Stomach (tissue), 4 donors: ENCODE data around the gene UNC5B.

Experiments
- CTCF ChIP-seq, 7 experiments: fragments of 450-650 bp in 4 of 7; fragments of 200-600 bp in 3 of 7; sonication (generic) in 3 of 7; IDR thresholded peaks; one replicate each; pipeline ENCODE4 v1.5.1; 2016 to 2019; ENCODE audit warnings: antibody characterized with exemption in 7 of 7, control low read depth in 2 of 7, mild to moderate bottlenecking in 1 of 7
- POLR2A ChIP-seq, 4 donors: fragments of 450-650 bp; IDR thresholded peaks; one replicate each; pipeline ENCODE4 v1.6.1; 2016; ENCODE audit warnings: antibody characterized with exemption in 4 of 4, control low read depth in 2 of 4, mild to moderate bottlenecking in 1 of 4, moderate library complexity in 1 of 4

DNA sequence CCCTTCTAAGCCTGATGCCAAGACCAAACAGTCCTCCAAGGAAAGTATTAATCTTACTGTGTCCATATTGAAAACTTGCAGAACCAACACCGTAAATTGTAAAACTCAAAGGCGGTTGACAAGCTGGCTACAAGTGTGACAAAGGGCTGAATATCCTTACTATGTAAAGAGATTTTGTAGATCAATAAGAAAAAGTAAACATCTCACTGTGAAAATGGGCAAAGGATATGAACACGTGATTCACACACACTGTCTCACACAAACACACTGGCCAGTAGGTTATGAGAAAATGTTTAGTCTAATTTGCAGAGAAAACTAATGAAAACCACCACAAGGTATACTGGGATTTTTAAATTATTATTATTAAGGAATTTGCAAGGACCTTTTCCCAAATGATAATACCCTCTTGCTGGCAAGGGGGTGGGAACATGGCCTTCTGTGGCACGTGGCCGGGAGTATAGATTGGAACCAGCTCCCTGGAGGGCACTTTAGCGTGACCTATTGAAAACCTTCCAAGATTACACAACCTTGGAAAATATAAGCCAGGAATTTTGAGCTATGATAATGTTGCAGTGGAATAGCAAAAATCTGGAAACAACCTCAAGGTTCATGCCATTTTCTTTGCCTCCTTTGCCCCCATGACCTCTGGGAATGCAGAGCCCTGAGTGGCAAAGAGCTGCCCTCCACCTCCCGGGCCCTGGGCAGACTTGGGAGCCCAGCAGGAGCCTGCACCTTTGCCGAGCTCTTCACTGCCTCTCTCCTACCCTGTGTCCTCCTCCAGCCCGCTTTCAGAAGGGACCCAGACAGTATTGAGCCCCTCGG lies 80.5 kb downstream of the UNC5B start:
- no peak for TF ChIP-seq CTCF (IDR thresholded peaks at IDR 0.05)
- no peak for TF ChIP-seq POLR2A (IDR thresholded peaks at IDR 0.05)
